Tongue (tissue), 3 donors: ENCODE results near the gene TAAR5. TPM values are rescaled to one million over a fixed set of nuclear protein-coding genes. Genes with fewer than 3 reads are reported as not detected.
"Not testable (repeated sequence)": the region's sequence is repeated elsewhere in the genome, so short reads cannot be mapped to it uniquely, and the experiment has no call there.

Experiments
- DNase-seq: peaks from one replicate; pipeline ENCODE4 v3.0.0-alpha.2; 2015
- small RNA-seq: library from RNA; depleted of rRNA; stranded (forward); fragments of <200 nt; gene quantifications from one replicate; pipeline ENCODE3, GENCODE V24; 2014; ENCODE audit warnings: low replicate concordance
- total RNA-seq: library from RNA; depleted of rRNA; stranded (reverse); fragments of >200 nt; gene quantifications from one replicate; pipeline ENCODE4 v1.2.3, GENCODE V29; 2014

The TAAR5 gene
- total RNA-seq, 1 donor from 2014 or later, result not detected

- no peak for DNase-seq
Measured at GRCh38 chr6:132569170-132569569, 20.4 kb downstream of the TAAR5 start.

- no peak for DNase-seq
Measured at GRCh38 chr6:132568611-132569010, 20.9 kb downstream of the TAAR5 start.

GRCh38 chr6:132567566-132567965, 22.0 kb downstream of the TAAR5 start:
- no peak for DNase-seq

- DNase-seq, result no peak
Measured at GRCh38 chr6:132566404-132566803, 23.1 kb downstream of the TAAR5 start.

- not testable (repeated sequence) for DNase-seq
Measured at GRCh38 chr6:132560087-132560486, 29.5 kb downstream of the TAAR5 start.

GRCh38 chr6:132552372-132552771, 37.2 kb downstream of the TAAR5 start, which contains the start of gene TAAR8:
TAAR8 (plus strand) TSS chr6:132552672; CDS start chr6:132552693, 21 bp downstream.
- no peak for DNase-seq

GRCh38 chr6:132551214-132551613, 38.3 kb downstream of the TAAR5 start:
- no peak for DNase-seq

- no peak for DNase-seq
Measured at GRCh38 chr6:132548746-132549463, 40.6 kb downstream of the TAAR5 start.

- no peak for DNase-seq
Measured at GRCh38 chr6:132544826-132545225, 44.7 kb downstream of the TAAR5 start.

Small RNA genes within 50 kb of the gene (small RNA-seq; reads per million reads assigned to genes)
- gene TAAR7P, result not detected

Other genes with a start within 250 kb of the TAAR5 start
- 17.6 TPM for gene MOXD1, start 188.3 kb downstream of the TAAR5 start, total RNA-seq
- gene STX7, start 76.6 kb downstream of the TAAR5 start, total RNA-seq, result 50.0 TPM
- gene TAAR9, start 51.5 kb downstream of the TAAR5 start, total RNA-seq, result not detected
- not detected for gene TAAR8, start 37.1 kb downstream of the TAAR5 start, total RNA-seq
- not detected for gene TAAR6, start 19.4 kb downstream of the TAAR5 start, total RNA-seq
- not detected for gene TAAR2, start 34.5 kb upstream of the TAAR5 start, total RNA-seq
- gene TAAR1, start 69.4 kb upstream of the TAAR5 start, total RNA-seq, result not detected
- gene VNN1, start 124.3 kb upstream of the TAAR5 start, total RNA-seq, result 0.31 TPM
- 3.7 TPM for gene VNN2, start 168.2 kb upstream of the TAAR5 start, total RNA-seq
- gene SLC18B1, start 208.9 kb upstream of the TAAR5 start, total RNA-seq, result 10.2 TPM
- gene RPS12, start 224.8 kb upstream of the TAAR5 start, total RNA-seq, result 752 TPM